ENCODE measurements around the gene ZDHHC18. TPM values are rescaled to one million over a fixed set of nuclear protein-coding genes. Genes with fewer than 3 reads are reported as not detected.

The ZDHHC18 gene
- total RNA-seq, 1 donor from 2014 or later: 30.4 TPM

GRCh38 chr1:26788515-26788785, 38.0 kb upstream of the ZDHHC18 start:
- TF ChIP-seq EZH2 (IDR thresholded peaks at IDR 0.05) (no peak), EZH2phosphoT487 (IDR thresholded peaks at IDR 0.05) (no peak), CTCF (IDR thresholded peaks at IDR 0.05) (no peak)
- Histone ChIP-seq H3K36me3 (no peaks in the 10 kb centered on the region), H3F3A (ENCODE audit: low read depth) (peaks cover 53% of the 10 kb centered on the region), H3K4me1 (peaks cover 29% of the 10 kb centered on the region), H2AFZ (replicated peaks) (peak overlapping the region; percentile 74), H4K20me1 (ENCODE audit: low read depth) (peaks cover 5% of the 10 kb centered on the region), H3K9ac (peak overlapping the region; percentile 61), H3K9me3 (ENCODE audit: low read depth) (no peaks in the 10 kb centered on the region), H3K4me3 (peak overlapping the region; percentile 61), H3K27ac (peak overlapping the region; percentile 84), H3K4me2 (peak overlapping the region; percentile 87), H3K27me3 (no peaks in the 10 kb centered on the region), H3K79me2 (ENCODE audit: low read depth) (peaks cover 11% of the 10 kb centered on the region)
- DNase-seq (ENCODE audit: low spot score): no peak
- H3K27me3 Mint-ChIP-seq (ENCODE audit: insufficient read depth, low read depth): peaks cover 7% of the 10 kb centered on the region
- peaks cover 57% of the 10 kb centered on the region for H3K4me1 Mint-ChIP-seq
- peak overlapping the region; percentile 17 for H3K27ac Mint-ChIP-seq
- peak overlapping the region; percentile 96 for H3K4me3 Mint-ChIP-seq
- H3K36me3 Mint-ChIP-seq: no peaks in the 10 kb centered on the region
- H3K9me3 Mint-ChIP-seq: no peaks in the 10 kb centered on the region

- peaks cover 51% of the 10 kb centered on the region for H3K4me1 Mint-ChIP-seq
- Histone ChIP-seq H3K4me3 (peak overlapping the region; percentile 61), H3K4me1 (peaks cover 25% of the 10 kb centered on the region), H4K20me1 (ENCODE audit: low read depth) (no peaks in the 10 kb centered on the region), H3K79me2 (ENCODE audit: low read depth) (peaks cover 11% of the 10 kb centered on the region), H2AFZ (replicated peaks) (no peak overlapping the region), H3K27ac (no peak overlapping the region), H3K9ac (peak overlapping the region; percentile 61), H3F3A (ENCODE audit: low read depth) (peaks cover 47% of the 10 kb centered on the region), H3K36me3 (no peaks in the 10 kb centered on the region), H3K4me2 (peak overlapping the region; percentile 87), H3K9me3 (ENCODE audit: low read depth) (no peaks in the 10 kb centered on the region), H3K27me3 (no peaks in the 10 kb centered on the region)
- DNase-seq (ENCODE audit: low spot score): peak; percentile 92
- peak overlapping the region; percentile 17 for H3K27ac Mint-ChIP-seq
- H3K4me3 Mint-ChIP-seq: peak overlapping the region; percentile 96
- TF ChIP-seq CTCF (IDR thresholded peaks at IDR 0.05) (peak; percentile 98), EZH2phosphoT487 (IDR thresholded peaks at IDR 0.05) (no peak)
- H3K9me3 Mint-ChIP-seq: no peaks in the 10 kb centered on the region
- H3K36me3 Mint-ChIP-seq: peaks cover 2% of the 10 kb centered on the region
- H3K27me3 Mint-ChIP-seq (ENCODE audit: insufficient read depth, low read depth): peaks cover 7% of the 10 kb centered on the region
Measured at GRCh38 chr1:26788836-26789611, 37.5 kb upstream of the ZDHHC18 start.

GRCh38 chr1:26789612-26789865, 36.9 kb upstream of the ZDHHC18 start:
- Mint-ChIP-seq H3K27me3 (ENCODE audit: insufficient read depth, low read depth) (peaks cover 7% of the 10 kb centered on the region), H3K4me3 (no peak overlapping the region), H3K36me3 (peaks cover 6% of the 10 kb centered on the region), H3K4me1 (peaks cover 47% of the 10 kb centered on the region), H3K27ac (no peak overlapping the region), H3K9me3 (no peaks in the 10 kb centered on the region)
- Histone ChIP-seq H3K4me1 (peaks cover 25% of the 10 kb centered on the region), H3K9me3 (ENCODE audit: low read depth) (no peaks in the 10 kb centered on the region), H3K4me3 (no peak overlapping the region), H3K27me3 (no peaks in the 10 kb centered on the region), H3K79me2 (ENCODE audit: low read depth) (peaks cover 11% of the 10 kb centered on the region), H3K36me3 (no peaks in the 10 kb centered on the region), H3K27ac (no peak overlapping the region), H3K9ac (no peak overlapping the region), H3K4me2 (no peak overlapping the region), H4K20me1 (ENCODE audit: low read depth) (no peaks in the 10 kb centered on the region), H3F3A (ENCODE audit: low read depth) (peaks cover 42% of the 10 kb centered on the region), H2AFZ (replicated peaks) (no peak overlapping the region)
- TF ChIP-seq CTCF (IDR thresholded peaks at IDR 0.05): no peak
- DNase-seq (ENCODE audit: low spot score): no peak
